GM21381 (cell line): Measurements from ENCODE around the gene AP2S1.
"Not testable (repeated sequence)": the region's sequence is repeated elsewhere in the genome, so short reads cannot be mapped to it uniquely, and the experiment has no call there.

Source experiments
- ATAC-seq: cut with Tn5 transposase; IDR thresholded peaks from one replicate; pipeline ENCODE4 v1.9.1; 2021; ENCODE audit warnings: mild to moderate bottlenecking, moderate library complexity; ENCODE audit not compliant: unreplicated experiment

Gene AP2S1

DNA sequence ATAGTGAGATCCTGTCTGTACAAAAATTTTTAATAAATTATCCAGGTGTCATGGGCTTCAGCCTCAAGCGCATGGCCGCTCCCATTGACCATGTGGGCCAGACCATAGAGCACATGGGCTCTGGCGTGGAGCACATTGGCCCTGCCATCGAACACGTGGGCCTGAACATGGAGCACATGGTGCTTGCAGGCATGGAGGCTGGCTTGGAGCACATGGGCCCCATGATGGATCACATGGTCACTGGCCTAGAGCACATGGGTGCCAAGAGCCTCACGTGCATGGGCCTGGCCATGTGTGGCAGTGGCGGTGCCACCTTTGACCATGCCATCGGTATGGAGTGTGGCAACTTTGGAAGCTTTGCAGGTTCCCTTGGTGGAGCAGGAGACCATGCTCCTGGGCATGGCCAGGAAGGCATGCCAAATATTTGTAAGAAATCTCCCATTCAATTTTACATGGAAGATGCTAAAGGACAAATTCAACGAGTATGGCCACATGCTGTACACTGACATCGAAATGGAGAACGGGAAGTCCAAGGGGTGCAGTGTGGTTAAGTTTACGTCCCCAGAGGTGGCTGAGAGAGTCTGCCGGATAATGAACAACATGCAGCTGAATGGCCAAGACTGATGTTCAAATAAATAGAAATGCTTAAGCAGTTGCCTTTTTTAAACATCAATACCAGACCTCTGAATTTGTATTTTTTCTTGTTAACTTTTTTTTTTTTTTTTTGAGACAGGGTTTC, 40.9 kb downstream of the AP2S1 start:
- no peak for ATAC-seq

DNA sequence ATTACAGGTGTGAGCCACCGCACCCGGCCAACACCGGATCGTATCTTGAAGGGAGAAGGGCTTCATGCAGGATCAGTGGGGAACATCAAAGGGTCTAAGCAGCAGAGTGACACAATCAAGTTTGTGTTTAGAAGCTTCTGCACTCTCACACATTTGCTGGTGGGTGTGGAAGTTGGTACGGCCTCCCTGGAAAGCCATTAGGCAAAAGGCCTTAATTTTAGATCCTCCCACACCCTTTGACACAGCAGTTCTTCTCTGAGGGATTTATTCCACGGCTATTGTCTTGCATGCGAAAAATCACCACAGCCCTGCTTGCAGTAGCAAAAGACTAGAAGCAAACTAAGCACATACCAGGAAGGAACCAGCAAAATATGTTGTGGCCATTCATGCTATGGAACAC, 44.0 kb downstream of the AP2S1 start:
- no peak for ATAC-seq

GRCh38 chr19:46804432-46804831, 46.2 kb downstream of the AP2S1 start:
- not testable (repeated sequence) for ATAC-seq

GRCh38 chr19:46803555-46803954, 47.1 kb downstream of the AP2S1 start:
- ATAC-seq: no peak

- ATAC-seq: no peak
Measured at GRCh38 chr19:46802152-46802551, 48.5 kb downstream of the AP2S1 start.

GRCh38 chr19:46798713-46799112, 51.9 kb downstream of the AP2S1 start:
- no peak for ATAC-seq

DNA sequence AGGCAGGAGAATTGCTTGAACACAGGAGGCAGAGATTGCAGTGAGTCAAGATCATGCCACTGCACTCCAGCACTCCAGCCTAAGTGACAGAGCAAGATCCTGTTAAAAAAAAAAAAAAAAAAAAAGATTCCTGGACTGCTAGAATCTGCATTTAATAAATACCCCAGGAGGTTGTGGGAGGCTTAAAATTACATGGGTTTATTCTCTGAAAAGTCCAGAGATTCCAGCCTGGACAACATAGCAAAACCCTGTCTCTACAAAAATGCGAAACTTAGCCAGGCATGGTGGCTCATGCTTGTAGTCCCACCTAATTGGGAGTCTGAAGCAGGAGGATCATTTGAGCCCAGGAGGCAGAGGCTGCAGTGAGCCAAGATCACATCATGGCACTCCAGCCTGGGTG, 52.8 kb downstream of the AP2S1 start:
- ATAC-seq: no peak

- no peak for ATAC-seq
Measured at GRCh38 chr19:46791944-46792343, 58.7 kb downstream of the AP2S1 start.

DNA sequence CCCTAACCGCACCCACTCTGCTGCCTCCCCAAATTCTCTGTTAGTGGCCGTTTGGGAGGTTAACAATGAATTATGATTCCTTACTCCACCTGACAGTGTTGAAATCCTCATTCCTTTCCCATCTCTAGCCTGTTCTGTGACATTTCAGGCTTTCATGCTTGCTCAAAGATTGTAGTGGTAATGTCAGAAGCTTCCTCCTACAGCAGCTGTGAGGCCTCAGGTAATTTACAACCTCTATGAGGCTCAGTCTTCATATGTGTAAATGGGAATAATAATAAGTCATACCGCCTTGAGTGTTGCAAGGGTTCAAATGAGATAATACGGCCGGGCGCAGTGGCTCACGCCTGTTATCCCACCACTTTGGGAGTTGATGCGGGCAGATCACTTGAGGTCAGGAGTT, 61.3 kb downstream of the AP2S1 start:
- no peak for ATAC-seq

DNA sequence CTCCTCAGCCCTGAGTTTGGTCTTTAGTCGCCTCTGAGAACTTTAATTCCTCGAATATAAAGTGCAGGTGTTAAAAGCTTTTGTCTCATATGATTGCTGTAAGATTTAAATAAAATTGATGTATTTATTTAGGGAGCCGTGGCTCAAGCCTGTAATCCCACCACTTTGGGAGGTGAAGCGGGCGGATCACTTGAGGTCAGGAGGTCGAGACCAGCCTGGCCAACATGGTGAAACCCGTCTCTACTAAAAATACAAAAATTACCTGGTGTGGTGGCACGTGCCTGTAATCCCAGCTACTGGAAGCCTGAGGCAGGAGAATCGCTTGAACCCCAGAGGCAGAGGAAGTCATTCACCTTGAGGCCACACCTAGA, 61.7 kb downstream of the AP2S1 start:
- no peak for ATAC-seq

- peak; percentile 54 for ATAC-seq
Measured at GRCh38 chr19:46788262-46788967, 62.2 kb downstream of the AP2S1 start, which contains the start of gene SLC1A5. SLC1A5 (minus strand) TSS chr19:46788594; CDS start chr19:46787965, 629 bp downstream.
